ENCODE data around the gene CD247.

Gene CD247

DNA sequence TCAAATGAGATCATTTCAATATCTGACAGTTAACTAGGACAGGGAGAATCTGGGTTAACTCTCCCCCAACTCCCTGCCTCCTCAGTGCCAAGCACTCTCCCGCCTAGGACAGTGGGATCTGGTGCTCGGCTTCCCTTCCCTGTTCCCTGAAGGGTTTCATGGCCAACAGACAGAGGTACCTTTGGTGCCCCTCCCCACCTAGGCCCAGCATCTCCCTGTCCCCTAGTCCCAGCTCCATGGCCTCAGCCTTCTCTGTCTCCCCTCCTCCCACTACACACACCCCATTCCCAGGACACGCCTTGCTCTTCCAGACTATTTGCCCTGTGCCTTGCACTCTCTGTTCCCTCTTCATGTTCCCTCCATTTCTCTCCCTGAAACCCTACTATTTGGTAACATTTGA is 77.1 kb downstream of the CD247 start:
- Histone ChIP-seq H2BK5ac (ENCODE audit: low read depth, low read length, poor library complexity) (no peak overlapping the region), H3K23ac (ENCODE audit: low read length) (no peak overlapping the region), H2BK120ac (ENCODE audit: insufficient read depth, low read length, poor library complexity) (no peak overlapping the region), H4K91ac (ENCODE audit: low read depth, low read length) (no peak overlapping the region), H3K9ac (ENCODE audit: low read length) (no peak overlapping the region), H3K4me2 (ENCODE audit: low read length) (no peak overlapping the region), H3K27ac (ENCODE audit: low read depth, low read length) (no peak overlapping the region), H2AK5ac (ENCODE audit: low read length) (no peak overlapping the region), H4K8ac (ENCODE audit: low read depth, low read length) (no peak overlapping the region), H3K79me2 (ENCODE audit: control insufficient read depth, insufficient read depth, low read length, poor library complexity) (no peaks in the 10 kb centered on the region), H3K14ac (ENCODE audit: low read length) (no peak overlapping the region), H3K36me3 (ENCODE audit: control insufficient read depth in 1 of 2, insufficient read depth in 2 of 2, low read length in 2 of 2) (no peaks in the 10 kb centered on the region), H4K12ac (ENCODE audit: low read depth, low read length) (no peak overlapping the region), H3K4ac (ENCODE audit: low read depth, low read length) (no peak overlapping the region), H3K27me3 (ENCODE audit: insufficient read depth, low read length) (peaks cover 5% of the 10 kb centered on the region), H3K4me1 (ENCODE audit: control insufficient read depth in 1 of 2, insufficient read depth in 2 of 2, low read length in 2 of 2) (peaks cover 5 to 7% of the 10 kb centered on the region in 2 experiments), H3K4me3 (ENCODE audit: low read depth, low read length) (no peak overlapping the region), H2BK12ac (ENCODE audit: low read length) (no peak overlapping the region), H3K9me3 (ENCODE audit: insufficient read depth, low read depth, low read length) (peaks cover 2% of the 10 kb centered on the region), H3K18ac (ENCODE audit: low read length) (no peak overlapping the region), H3K79me1 (ENCODE audit: low read length) (no peaks in the 10 kb centered on the region), H2AFZ (ENCODE audit: insufficient read depth, low read length, poor library complexity) (no peak overlapping the region)
- WGBS (ENCODE audit: extremely low coverage, insufficient coverage, insufficient read length): no CpG with 5 or more reads among the region's 3 CpGs
- no peak for DNase-seq

DNA sequence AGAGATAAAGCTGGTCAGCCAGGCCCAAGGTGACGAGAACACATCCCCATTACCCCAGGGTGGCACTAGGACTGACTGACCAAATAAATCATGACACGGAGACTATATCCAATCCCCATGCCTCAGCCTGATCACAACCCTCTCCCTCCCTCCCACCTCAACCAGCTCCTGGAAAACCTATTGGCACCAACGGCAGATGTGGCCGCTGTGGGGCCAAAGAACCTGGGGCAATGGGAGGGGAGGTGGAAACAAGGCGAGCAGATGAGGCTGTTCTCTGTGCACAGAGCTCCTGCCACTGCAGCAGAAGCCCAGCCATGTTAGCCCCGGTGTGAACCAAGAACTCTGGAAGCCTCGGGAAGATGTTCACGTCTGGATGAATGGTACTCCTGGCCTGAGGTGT is 77.6 kb downstream of the CD247 start:
- H3K27me3 ChIP-seq (ENCODE audit: insufficient read depth, low read length): peaks cover 5% of the 10 kb centered on the region
- no peak overlapping the region for H3K4me2 ChIP-seq (ENCODE audit: low read length)
- peaks cover 5 to 7% of the 10 kb centered on the region in 2 experiments for H3K4me1 ChIP-seq (ENCODE audit: control insufficient read depth in 1 of 2, insufficient read depth in 2 of 2, low read length in 2 of 2)
- no peak overlapping the region for H2BK12ac ChIP-seq (ENCODE audit: low read length)
- peaks cover 2% of the 10 kb centered on the region for H3K9me3 ChIP-seq (ENCODE audit: insufficient read depth, low read depth, low read length)
- H3K14ac ChIP-seq (ENCODE audit: low read length): no peak overlapping the region
- no peak for DNase-seq
- no peaks in the 10 kb centered on the region for H3K79me2 ChIP-seq (ENCODE audit: control insufficient read depth, insufficient read depth, low read length, poor library complexity)
- H3K36me3 ChIP-seq (ENCODE audit: control insufficient read depth in 1 of 2, insufficient read depth in 2 of 2, low read length in 2 of 2): no peaks in the 10 kb centered on the region
- no peak overlapping the region for H3K4me3 ChIP-seq (ENCODE audit: low read depth, low read length)
- H4K91ac ChIP-seq (ENCODE audit: low read depth, low read length): no peak overlapping the region
- H2AK5ac ChIP-seq (ENCODE audit: low read length): no peak overlapping the region
- WGBS (ENCODE audit: extremely low coverage, insufficient coverage, insufficient read length): no CpG with 5 or more reads among the region's 8 CpGs
- no peak overlapping the region for H2BK5ac ChIP-seq (ENCODE audit: low read depth, low read length, poor library complexity)
- no peak overlapping the region for H3K23ac ChIP-seq (ENCODE audit: low read length)
- H3K27ac ChIP-seq (ENCODE audit: low read depth, low read length): no peak overlapping the region
- H4K12ac ChIP-seq (ENCODE audit: low read depth, low read length): no peak overlapping the region
- H3K4ac ChIP-seq (ENCODE audit: low read depth, low read length): no peak overlapping the region
- no peaks in the 10 kb centered on the region for H3K79me1 ChIP-seq (ENCODE audit: low read length)
- H3K18ac ChIP-seq (ENCODE audit: low read length): no peak overlapping the region
- no peak overlapping the region for H2BK120ac ChIP-seq (ENCODE audit: insufficient read depth, low read length, poor library complexity)
- no peak overlapping the region for H3K9ac ChIP-seq (ENCODE audit: low read length)
- no peak overlapping the region for H2AFZ ChIP-seq (ENCODE audit: insufficient read depth, low read length, poor library complexity)
- H4K8ac ChIP-seq (ENCODE audit: low read depth, low read length): no peak overlapping the region

DNA sequence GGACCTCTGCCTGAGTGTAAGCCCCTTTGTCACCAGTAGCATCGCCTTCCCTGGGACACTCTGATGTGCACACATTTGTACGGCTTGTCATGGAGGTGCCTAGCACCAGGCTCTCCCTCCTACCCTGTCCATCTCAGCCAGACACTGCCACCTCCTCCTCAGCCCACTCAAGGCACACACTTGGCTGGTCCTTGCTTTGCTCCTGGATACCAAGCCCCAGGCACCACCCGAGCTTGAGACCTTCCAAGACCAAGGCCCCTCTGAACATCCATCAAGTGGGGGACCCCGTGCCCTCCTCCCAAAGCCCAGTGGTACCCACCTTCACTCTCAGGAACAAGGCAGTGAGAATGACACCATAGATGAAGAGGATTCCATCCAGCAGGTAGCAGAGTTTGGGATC is 78.0 kb downstream of the CD247 start:
- H3K36me3 ChIP-seq (ENCODE audit: control insufficient read depth in 1 of 2, insufficient read depth in 2 of 2, low read length in 2 of 2): no peaks in the 10 kb centered on the region
- H4K8ac ChIP-seq (ENCODE audit: low read depth, low read length): no peak overlapping the region
- no peak overlapping the region for H2BK12ac ChIP-seq (ENCODE audit: low read length)
- peaks cover 5% of the 10 kb centered on the region for H3K27me3 ChIP-seq (ENCODE audit: insufficient read depth, low read length)
- DNase-seq: no peak
- no peak overlapping the region for H2BK120ac ChIP-seq (ENCODE audit: insufficient read depth, low read length, poor library complexity)
- no peak overlapping the region for H4K12ac ChIP-seq (ENCODE audit: low read depth, low read length)
- no peak overlapping the region for H3K4me3 ChIP-seq (ENCODE audit: low read depth, low read length)
- no peak overlapping the region for H3K18ac ChIP-seq (ENCODE audit: low read length)
- no peak overlapping the region for H3K4ac ChIP-seq (ENCODE audit: low read depth, low read length)
- H3K27ac ChIP-seq (ENCODE audit: low read depth, low read length): no peak overlapping the region
- no peak overlapping the region for H3K9ac ChIP-seq (ENCODE audit: low read length)
- H3K79me1 ChIP-seq (ENCODE audit: low read length): no peaks in the 10 kb centered on the region
- no peak overlapping the region for H3K14ac ChIP-seq (ENCODE audit: low read length)
- H2BK5ac ChIP-seq (ENCODE audit: low read depth, low read length, poor library complexity): no peak overlapping the region
- no peak overlapping the region for H2AFZ ChIP-seq (ENCODE audit: insufficient read depth, low read length, poor library complexity)
- no peak overlapping the region for H4K91ac ChIP-seq (ENCODE audit: low read depth, low read length)
- H3K79me2 ChIP-seq (ENCODE audit: control insufficient read depth, insufficient read depth, low read length, poor library complexity): no peaks in the 10 kb centered on the region
- peaks cover 5 to 7% of the 10 kb centered on the region in 2 experiments for H3K4me1 ChIP-seq (ENCODE audit: control insufficient read depth in 1 of 2, insufficient read depth in 2 of 2, low read length in 2 of 2)
- no peak overlapping the region for H3K23ac ChIP-seq (ENCODE audit: low read length)
- peaks cover 5% of the 10 kb centered on the region for H3K9me3 ChIP-seq (ENCODE audit: insufficient read depth, low read depth, low read length)
- WGBS (ENCODE audit: extremely low coverage, insufficient coverage, insufficient read length): no CpG with 5 or more reads among the region's 4 CpGs
- no peak overlapping the region for H3K4me2 ChIP-seq (ENCODE audit: low read length)
- no peak overlapping the region for H2AK5ac ChIP-seq (ENCODE audit: low read length)

DNA sequence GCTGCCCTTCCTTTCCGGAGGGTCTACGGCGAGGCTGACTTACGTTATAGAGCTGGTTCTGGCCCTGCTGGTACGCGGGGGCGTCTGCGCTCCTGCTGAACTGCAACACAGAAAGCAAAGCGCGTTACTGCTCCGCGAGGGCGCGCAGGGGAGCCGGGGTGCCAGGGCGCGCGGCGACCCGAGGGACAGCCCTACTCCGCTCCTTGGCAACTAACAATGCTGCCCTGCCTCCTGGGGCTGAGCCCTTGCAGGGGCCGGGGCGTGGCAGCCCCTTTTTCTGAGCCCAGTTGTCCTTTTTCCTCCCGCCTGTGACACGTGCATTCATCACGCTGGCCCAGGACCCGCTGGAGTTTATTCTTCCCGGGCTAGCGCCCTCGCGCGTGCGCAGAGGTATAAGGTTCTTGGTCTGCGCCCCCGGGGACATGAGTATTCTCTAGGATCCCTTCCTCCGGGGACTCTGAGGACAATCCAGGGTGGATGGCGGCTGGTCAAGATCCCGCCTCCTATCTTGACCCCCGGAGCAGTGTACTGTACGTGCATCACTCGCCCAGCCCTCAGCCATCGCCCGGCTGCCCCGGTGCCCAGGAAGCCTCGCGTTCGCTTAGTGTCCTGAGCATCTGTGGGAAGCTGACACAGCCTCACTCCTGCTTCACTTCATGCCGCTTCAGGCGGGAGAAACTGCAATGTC is 78.9 kb downstream of the CD247 start:
- Histone ChIP-seq H3K4me3 (ENCODE audit: low read depth, low read length) (peak overlapping the region; percentile 34), H2AFZ (ENCODE audit: insufficient read depth, low read length, poor library complexity) (peak overlapping the region; percentile 50)

More for the DNA sequence above, 78.9 kb downstream of the CD247 start:
- H3K36me3 ChIP-seq (ENCODE audit: control insufficient read depth in 1 of 2, insufficient read depth in 2 of 2, low read length in 2 of 2): no peaks in the 10 kb centered on the region
- no peak overlapping the region for H3K14ac ChIP-seq (ENCODE audit: low read length)
- H3K79me2 ChIP-seq (ENCODE audit: control insufficient read depth, insufficient read depth, low read length, poor library complexity): no peaks in the 10 kb centered on the region
- H3K23ac ChIP-seq (ENCODE audit: low read length): no peak overlapping the region
- H2BK12ac ChIP-seq (ENCODE audit: low read length): no peak overlapping the region
- H4K12ac ChIP-seq (ENCODE audit: low read depth, low read length): no peak overlapping the region
- H2BK120ac ChIP-seq (ENCODE audit: insufficient read depth, low read length, poor library complexity): no peak overlapping the region
- WGBS (ENCODE audit: extremely low coverage, insufficient coverage, insufficient read length): no CpG with 5 or more reads among the region's 49 CpGs
- H3K79me1 ChIP-seq (ENCODE audit: low read length): no peaks in the 10 kb centered on the region
- H3K9ac ChIP-seq (ENCODE audit: low read length): no peak overlapping the region
- no peak overlapping the region for H2BK5ac ChIP-seq (ENCODE audit: low read depth, low read length, poor library complexity)
- H3K9me3 ChIP-seq (ENCODE audit: insufficient read depth, low read depth, low read length): peaks cover 5% of the 10 kb centered on the region
- H3K4ac ChIP-seq (ENCODE audit: low read depth, low read length): no peak overlapping the region
- no peak overlapping the region for H3K18ac ChIP-seq (ENCODE audit: low read length)
- no peak overlapping the region for H3K27ac ChIP-seq (ENCODE audit: low read depth, low read length)
- peaks cover 5 to 7% of the 10 kb centered on the region in 2 experiments for H3K4me1 ChIP-seq (ENCODE audit: control insufficient read depth in 1 of 2, insufficient read depth in 2 of 2, low read length in 2 of 2)
- no peak overlapping the region for H4K91ac ChIP-seq (ENCODE audit: low read depth, low read length)
- H3K4me2 ChIP-seq (ENCODE audit: low read length): peak overlapping the region; percentile 72
- DNase-seq: peak in 1 of 2 donors; percentile 50
- no peak overlapping the region for H2AK5ac ChIP-seq (ENCODE audit: low read length)
- no peak overlapping the region for H4K8ac ChIP-seq (ENCODE audit: low read depth, low read length)
- peaks cover 5% of the 10 kb centered on the region for H3K27me3 ChIP-seq (ENCODE audit: insufficient read depth, low read length)

Measured in trophoblast cell (in vitro differentiated cells and primary cell).